ENCODE data around the gene ACTN1.
"Not testable (repeated sequence)": the region's sequence is repeated elsewhere in the genome, so short reads cannot be mapped to it uniquely, and the experiment has no call there.

The ACTN1 gene

DNA sequence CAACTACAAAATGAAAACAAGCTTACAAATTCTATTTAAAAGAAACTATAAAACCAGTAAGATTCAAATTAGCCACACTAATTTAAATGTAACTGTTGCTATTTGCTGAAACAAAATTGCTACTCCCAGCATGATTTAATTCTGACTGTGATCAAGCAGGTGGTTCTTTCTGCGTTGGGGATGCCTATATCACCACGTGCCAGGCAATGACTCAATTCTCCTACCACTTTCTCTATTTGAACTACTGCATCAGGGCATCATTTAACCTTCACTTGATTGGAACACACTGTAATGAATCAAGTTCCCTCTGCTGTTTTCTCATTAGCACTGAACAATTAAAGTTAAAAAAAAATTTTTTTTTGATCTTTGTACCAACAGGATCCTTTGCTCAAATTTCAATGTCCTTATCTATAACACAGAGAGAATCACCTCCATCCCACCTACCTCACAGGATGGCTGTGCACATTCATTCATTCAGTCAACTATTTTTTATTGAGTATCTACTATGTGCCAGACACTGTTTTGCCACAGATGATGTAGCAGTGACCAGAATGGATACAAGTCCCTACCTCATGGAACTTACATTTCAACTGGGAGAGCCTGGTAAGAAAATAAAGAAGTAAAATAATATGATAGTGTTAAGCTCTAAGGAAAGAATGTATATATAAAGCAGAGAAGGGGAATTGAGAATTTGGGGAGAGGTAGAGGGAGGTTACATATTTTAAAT lies 8.0 kb upstream of the ACTN1 start:
- no peak for DNase-seq (ENCODE audit: low spot score)

DNA sequence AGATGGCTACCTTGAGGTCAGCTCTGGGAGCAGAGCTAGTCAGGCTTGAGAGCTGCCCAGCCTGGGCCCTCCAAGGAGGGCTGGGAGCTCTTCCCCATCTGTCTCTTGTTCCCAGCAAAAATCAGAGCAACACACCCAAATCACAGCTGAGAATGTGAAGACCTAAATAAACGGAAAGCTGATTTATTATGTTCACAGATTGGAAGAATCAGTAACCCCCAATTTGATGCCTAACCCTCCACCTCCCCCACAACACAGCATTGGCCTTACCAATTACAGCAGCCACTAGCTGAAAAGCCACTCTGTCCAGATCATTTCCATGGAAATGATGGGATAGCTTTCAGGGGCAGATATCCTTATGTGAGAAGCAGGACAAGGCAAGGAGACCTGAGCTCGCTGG lies 7.1 kb upstream of the ACTN1 start:
- DNase-seq (ENCODE audit: low spot score): no peak

DNA sequence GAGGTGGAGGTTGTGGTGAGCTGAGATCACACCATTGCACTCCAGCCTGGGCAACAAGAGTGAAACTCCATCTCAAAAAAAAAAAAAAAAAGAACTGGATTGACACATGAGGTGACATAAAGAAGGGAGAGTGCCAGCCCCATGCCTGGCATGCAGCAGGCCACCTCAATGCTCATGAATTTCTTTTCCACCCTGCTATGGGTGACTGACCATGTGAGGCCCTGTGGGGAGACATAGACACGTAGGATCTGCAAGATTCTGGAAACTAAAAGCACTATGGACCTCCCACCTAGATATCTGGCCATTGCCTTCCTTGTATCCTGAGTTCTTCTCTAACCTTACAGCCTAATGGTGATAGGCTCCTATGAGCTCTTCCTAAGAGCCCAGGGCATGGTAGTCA lies 5.6 kb upstream of the ACTN1 start:
- DNase-seq (ENCODE audit: low spot score): no peak

DNA sequence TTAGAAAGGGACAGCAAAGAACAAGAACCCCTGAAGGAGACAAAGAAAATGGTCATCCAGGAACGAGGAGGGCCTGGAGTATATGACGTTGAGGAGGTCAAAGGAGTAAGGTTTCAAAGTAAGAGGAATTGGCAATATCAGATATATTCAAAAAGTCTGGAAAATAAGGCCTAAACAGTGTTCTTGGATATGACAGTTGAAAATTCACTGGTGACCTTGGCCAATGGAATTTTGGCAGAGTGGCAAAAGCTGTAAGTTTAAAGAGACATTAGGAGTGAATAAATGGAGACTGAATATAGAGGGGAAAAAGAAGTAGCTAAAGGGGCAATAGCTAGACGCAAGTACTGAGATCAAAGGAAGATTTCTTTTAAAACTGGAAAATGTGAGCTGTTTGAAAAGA lies 4.1 kb upstream of the ACTN1 start:
- no peak for DNase-seq (ENCODE audit: low spot score)

DNA sequence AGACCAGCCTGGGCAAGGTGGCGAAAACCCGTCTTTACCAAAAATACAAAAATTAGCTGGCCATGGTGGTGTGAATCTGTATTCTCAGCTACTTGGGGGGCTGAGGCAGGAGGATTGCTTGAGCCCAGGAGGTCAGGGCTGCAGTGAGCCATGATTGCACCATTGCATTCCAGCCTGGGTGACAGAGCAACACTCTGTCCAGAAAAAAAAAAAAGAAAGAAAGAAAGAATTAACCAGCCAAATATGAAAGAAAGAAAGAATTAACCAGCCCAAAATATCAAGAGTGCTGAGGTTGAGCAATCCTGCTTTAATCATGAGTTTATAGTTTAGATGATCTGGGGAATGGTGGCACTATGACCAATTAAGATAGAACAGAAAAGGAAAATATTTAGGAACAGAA lies 3.5 kb upstream of the ACTN1 start:
- no peak for DNase-seq (ENCODE audit: low spot score)

DNA sequence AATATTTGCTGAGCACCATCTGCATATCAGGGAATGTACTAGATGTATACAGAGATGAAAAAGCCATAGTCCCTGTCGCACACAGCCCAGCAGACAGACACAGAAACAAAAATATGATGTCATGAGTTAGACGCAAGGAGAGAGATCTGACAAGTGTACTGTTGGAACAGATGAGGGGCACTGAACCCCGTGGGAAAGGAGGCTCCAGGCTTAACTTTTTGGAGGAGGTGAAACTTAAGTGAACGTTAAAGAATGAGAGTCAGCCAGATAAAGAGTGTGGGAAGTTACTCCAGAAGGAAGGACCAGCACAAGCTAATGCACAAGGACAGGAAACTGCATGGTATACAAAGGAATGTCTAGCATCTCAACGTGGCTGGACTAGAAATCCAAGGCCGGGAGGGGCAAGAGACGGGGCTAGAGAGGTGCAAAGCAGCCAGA lies 2.5 kb upstream of the ACTN1 start:
- no peak for DNase-seq (ENCODE audit: low spot score)

DNA sequence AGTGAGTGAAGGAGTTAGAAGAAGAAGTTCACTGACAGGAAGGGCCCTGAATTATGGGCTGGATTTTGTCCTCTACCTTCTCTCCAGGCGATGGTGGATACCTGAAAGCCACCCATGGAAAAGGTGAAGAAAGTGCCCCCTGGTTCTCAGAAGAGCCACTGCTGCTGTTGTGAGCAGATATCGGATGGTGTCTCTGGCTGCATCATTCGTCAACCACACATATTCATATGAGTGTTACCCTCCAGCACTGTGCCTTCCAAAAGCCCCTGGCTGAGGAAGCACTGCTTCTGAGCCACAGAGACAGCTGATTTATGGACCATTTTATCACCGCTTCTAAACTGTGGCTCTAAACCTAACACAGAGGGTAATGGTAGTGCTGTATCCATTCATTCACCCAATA lies 2.0 kb upstream of the ACTN1 start:
- DNase-seq (ENCODE audit: low spot score): no peak

DNA sequence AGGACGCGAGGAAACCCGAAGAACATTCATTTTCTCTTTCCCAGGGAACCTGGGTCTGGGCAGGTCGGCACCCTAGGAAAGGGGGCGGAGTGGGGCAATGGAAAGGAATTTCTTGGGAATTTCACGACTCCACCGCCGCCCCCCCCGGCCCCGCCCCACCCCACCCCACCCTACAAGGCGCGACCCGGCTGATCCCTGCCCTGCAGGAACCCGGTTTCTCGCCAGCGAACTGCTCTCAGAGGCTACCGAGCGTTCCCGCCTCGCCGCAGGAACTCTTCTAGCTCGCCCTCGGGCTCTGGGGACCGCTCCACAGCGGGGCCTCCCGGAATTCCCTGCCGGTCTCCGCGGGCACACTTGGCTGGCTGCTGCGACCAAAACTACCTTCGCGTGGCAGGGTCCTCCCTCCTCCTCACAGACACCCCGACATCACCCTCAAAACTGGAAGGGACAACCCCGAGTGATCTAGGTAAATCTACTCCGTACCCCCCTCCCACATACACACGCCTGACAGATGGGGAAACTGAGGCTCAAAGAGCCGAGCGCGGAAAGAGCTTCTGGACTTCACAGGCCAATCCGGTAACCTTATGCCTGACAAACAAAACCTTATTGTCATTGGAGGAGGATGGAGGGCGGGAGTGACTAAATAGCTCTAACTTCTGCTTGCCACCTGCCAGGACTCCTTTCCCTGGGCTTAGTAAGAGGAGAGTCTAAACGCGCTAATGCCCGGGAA lies 785 bp upstream of the ACTN1 start:
- no peak for DNase-seq (ENCODE audit: low spot score)

DNA sequence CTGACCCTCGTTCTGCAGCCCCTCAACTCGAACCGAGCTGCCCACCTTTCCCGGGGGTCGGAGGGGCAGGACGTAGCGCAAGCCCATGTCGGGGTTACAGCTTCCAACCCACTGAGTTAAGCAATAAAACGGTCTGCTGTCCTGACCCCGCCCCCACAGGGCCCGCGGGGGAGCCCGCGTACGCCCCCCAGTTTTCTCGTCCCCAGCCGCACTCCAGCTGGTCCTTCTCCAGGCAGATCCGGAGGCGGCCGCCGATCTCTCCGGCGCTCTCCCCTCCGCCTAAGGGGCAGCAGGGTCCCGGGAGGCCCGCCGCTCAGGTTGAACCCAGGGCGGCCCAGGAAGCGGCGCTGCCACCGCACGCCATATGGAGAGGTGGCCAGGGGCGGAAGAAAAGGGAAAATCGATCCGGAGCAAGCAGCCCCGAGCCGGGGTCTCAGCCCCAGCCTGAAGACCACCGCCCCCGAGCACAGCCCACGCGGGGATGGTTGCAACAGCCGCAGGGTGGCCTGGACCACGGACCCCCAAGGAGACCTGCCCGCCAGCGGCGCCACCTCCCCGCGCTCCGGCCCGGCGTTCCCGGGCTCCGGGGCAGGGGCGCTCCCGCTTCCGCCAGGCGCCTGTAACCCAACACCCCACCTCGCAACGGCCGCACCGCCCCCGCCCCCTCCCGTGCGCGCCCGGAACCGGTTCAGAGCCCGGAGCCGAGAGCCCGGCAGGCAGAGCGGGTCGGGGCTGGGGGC lies 760 bp downstream of the ACTN1 start:
- DNase-seq (ENCODE audit: low spot score): no peak

DNA sequence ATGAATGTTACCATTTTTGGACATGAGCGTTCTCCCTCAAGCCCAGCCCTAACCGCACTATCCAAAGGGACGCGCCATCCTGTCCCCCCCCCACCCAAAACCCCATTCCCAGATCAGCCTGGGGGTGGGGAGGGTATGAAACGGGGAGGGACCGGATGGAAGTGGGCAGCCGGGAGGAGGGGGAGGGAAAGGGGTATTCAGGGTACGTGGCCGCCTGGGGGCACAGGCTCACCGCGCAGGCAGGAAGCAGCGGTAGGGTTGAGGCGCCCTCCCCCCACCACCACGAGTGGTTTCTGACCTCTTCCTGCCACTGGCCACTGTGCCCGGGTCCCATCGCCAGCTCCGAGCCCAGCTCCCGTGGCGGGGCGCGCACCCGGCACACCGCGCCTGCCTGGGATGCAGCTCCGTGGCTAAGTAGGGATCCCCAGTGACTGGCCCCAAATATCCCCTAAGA lies 1.4 kb downstream of the ACTN1 start:
- no peak for DNase-seq (ENCODE audit: low spot score)

DNA sequence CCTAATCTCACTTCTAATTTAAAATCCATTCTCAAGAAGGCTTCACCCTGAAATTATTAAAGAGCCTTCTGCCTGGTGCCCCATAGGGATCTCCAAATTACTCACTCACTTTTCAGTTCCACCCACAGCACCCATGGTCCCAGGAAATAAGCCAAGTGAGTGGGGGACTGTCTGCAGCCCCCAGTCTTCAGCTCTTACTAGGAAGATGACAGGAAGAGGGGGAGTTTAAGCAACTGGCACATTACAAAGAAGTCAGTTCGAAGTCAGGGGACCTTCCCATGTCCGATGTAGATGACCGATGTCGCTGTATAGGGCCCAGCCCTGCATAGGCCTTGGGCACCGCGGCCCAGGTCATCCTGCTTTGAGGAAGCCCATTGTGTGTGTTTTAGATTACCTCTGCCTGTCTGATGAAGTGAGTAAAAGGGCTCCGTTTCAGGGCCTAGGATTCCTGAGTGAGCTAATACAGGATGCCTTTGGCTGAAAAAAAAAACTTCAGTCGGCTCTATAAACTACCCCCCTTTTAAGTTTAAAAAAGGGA lies 1.9 kb downstream of the ACTN1 start:
- no peak for DNase-seq (ENCODE audit: low spot score)

DNA sequence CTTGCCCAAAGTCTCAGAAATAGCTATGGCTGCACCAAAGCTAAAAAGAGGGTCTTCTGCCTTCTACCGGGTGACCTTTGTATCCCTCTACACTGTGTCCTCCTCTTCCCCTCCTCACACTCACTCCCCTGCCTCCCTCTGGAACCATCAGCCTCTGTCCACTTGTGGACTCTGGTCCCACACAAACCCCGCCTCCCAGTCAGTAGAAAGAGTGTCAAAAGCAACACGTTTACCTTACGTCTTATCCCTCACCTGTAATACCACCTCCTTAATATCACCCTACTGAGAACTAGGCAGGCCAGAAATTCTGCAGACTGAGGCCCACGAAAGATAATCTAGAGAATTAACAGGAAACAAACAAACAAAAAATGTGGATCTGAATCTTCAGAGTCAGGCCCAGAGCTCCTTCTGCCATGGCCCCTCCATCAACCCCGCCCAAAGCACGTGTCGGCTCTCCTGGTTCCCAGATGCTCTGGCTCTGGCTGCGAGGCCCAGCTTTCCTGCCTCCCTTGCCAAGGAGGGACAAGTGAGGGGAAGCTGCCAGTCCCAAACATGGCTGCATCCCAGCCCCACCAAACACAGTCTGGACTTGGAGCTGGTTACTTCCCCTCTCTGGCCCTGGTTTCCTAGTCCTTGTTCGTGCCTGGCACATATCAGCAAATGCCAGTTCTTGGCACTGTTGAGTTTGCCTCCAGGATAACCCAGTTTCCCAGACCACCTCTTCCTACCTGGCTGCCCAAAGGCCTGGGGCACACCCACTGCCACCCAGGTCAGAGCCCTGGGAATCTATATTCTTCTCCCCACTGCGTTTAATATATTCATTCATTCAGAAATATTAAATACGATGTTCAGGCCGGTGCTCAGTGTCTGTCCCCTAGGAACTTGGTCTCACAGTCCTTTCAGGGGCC lies 2.7 kb downstream of the ACTN1 start:
- no peak for DNase-seq (ENCODE audit: low spot score)

DNA sequence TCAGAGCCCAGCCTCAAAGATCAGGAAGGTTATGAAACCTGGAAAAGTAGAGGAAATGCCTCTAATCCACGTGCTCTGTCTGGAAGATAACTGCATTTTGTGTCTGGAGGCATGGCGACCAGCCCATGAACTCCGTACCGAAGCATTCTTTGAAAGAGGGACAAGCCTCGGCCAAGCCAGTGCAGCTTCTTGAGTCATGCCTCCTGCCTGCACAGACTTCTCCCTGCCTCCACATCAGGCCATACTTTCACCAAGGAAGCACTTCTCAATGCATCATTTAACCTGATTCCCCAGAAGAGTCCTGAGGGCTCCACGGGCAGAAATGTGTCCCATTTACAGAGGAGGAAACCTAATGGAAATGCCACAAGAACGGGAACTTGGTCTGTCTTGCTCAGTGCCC lies 3.4 kb downstream of the ACTN1 start:
- no peak for DNase-seq (ENCODE audit: low spot score)

DNA sequence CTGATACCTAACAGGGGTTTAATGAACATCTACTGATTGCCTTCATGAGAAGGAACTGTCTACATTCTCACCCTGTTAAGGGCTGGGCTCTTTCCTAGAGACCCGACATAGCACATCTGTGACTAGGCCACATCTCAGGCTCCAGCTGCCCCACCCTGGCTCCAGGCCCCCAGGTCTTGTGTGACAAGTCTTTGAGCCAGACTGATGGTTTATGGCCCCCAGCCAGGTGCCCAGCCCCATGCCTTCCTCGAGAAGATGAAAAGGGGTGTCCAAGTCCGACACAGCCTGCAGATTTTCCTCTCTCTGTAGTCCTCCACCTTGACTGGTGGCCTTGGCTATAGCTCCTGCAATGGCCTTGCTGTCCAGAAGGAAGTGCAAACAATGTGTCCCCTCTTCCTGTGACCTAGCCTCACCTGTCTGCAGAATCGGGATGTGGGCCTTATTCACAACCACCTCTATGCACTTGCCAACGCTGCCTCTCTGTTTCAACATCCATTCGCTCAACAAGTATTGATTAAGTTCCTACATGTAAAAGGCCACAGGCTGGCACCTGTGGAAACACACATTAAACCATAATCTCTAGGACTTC lies 4.2 kb downstream of the ACTN1 start:
- DNase-seq (ENCODE audit: low spot score): no peak

DNA sequence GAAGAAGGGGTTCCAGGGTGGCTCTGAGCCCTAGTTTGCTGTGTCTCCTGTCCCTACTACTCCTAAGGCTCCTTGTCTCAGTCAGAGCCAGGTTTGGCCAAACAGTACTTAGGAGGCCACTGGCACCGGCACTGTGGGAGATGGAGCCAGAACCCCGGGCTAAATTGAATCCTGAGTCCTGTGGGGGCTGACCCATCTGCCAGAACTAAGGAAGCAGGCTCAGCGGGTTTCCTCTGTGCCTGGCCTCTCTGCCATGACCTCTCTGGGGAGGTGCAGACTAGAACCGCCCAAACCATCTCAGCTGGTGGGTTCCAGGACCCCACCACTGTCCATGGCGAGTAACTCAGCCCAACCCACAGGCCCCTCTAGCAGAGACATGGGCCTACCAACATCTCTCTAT lies 5.5 kb downstream of the ACTN1 start:
- no peak for DNase-seq (ENCODE audit: low spot score)

DNA sequence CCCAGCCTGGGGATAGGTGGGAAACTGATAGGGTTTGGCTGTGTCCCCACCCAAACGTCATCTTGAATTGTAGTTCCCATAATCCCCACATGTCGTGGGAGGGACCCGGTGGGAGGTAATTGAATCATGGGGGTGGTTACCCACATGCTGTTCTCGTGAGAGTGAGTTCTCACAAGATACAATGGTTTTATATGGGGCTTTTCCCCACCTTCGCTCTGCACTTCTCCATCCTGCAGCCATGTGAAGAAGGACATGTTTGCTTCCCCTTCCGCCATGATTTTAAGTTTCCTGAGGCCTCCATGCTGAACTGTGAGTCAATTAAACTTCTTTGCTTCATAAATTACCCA lies 5.9 kb downstream of the ACTN1 start:
- DNase-seq (ENCODE audit: low spot score): not testable (repeated sequence)

DNA sequence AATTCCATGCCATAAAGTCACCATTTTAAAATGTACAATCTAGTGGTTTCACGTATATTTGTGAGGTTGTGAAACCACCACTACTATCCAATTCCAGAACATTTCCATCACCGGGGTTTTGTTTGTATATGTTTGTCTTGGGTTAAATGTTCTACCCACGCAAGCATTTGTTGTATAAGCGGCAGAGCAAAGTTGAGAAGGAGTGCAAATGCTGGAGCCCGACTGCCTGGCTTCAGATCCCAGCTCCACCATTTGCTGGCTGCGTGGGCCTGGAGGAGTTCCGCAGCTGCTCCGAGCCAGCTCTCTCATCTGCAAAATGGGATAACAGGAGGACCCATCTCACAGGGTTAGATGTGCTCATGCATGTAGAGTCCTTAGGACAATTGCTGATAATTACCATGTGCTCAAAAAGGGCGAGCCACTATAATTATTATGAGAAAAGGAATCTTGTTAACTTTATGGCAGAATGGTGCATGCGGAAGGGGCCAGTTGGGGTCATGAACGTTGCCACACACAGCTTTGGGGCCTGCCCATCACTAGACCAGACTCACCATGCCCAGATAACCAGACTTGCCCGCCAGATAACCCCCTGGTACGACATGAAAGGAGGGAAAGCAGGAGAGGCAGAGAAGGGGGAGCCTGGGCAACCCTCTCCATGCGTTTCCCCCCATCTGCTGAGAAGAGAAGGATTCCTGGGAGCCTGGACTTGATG lies 6.4 kb downstream of the ACTN1 start:
- no peak for DNase-seq (ENCODE audit: low spot score)

DNA sequence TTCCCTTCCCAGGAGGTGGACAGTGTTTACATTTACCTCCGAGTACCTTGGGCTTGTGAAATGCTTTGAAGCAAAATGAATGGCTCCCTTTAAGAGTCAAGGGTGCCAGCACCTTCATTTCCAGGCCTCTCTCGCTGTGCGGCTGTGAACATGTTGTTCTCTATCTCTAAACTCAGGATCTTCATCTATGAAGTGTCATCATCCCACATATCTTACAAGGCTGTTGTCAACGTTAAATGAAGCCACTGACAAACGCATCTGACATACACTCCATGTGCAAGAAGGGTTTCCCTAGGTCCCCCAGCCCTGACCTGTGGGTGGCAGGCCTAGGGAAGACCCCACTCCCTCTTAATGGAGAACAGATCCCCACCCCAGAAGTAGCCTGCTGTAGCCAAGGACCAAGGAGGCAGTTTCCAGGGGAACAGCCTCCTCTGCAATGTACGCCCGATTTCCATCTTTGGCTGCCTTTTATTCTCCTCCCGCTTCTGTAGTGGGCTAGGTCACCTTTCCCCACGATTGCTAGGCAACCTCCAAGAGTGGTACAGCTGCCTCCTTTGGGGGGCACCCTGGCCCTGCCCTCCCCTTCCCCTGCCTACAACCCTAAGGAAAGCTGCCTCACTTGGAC lies 7.6 kb downstream of the ACTN1 start:
- DNase-seq (ENCODE audit: low spot score): no peak

DNA sequence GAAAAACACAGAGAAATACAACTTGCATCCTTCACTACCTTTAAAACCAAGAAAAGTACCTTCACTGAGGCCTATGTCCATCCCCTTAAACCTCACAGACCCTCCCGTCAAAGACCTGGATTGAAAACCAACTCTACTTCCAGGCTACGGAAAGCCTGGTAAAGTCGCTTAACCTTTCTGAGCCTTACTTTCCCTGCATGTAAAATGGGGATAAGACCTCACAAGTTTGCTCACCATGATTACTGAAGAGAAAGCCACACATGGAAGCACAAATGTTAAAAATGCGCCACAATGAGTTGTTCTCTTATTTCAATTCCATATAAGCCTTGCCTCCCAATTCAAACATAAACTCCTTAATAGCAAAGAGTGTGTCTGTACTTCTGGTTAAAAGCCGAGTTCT lies 8.4 kb downstream of the ACTN1 start:
- no peak for DNase-seq (ENCODE audit: low spot score)

DNA sequence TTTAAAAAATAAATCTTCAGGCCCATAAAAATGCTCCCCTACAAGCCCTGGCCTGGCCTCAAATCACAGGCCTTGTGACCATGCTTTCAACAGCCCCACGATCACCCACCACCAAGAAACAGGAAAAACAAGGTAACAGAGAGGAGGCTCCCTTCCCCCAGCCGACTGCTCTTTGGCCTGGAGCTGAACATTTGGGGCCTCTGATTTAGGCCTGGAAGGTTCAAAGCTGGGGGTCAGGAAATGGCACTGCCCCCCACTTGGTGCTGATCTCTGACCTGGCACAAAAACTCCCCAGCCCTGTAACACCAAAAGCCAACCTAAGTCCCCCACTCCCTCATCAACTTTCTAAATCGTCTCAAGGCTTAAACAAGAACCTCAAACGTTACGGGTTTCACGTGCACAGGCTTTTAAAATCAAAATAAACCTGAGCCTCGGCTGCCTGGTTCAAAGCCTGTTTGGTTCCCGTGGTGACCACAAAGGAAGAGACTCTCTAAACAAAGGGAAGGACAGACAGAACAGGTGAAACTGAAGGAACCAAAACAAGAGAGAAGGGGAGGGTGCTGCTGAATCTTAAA lies 9.0 kb downstream of the ACTN1 start:
- DNase-seq (ENCODE audit: low spot score): no peak

Measured in putamen (tissue), 1 donor.